Measurements from ENCODE around the gene BICRAL. TPM values are rescaled to one million over a fixed set of nuclear protein-coding genes. Genes with fewer than 3 reads are reported as not detected.

BICRAL gene
- total and polyA plus RNA-seq, 8 donors = 2.8 to 23.2 (median 7.0) TPM

- DNase-seq = peak in 1 of 2 donors; percentile 28
- intact Hi-C loops (cut with DNase I; ENCODE audit: low total_unique reads) = no loop called here
- Histone ChIP-seq H3K27me3 (no peaks in the 10 kb centered on the region), H3K4me1 (peaks cover 0 to 31% (median 17%) of the 10 kb centered on the region in 4 donors), H3K36me3 (peaks cover 19 to 38% (median 37%) of the 10 kb centered on the region in 4 donors), H3K27ac (peak overlapping the region; percentile 1 to 68 (median 63)), H3K4me3 (peak overlapping the region in 2 of 4 donors; percentile 3 to 11), H3K9me3 (no peaks in the 10 kb centered on the region)
- no peak for TF ChIP-seq POLR2AphosphoS5 (IDR thresholded peaks at IDR 0.05)
- no peak for TF ChIP-seq POLR2A (IDR thresholded peaks at IDR 0.05)
- no peak for TF ChIP-seq EP300 (IDR thresholded peaks at IDR 0.05)
- no peak for TF ChIP-seq CTCF (IDR thresholded peaks at IDR 0.05)
- WGBS, 5 donors = 60 to 70% (median 68%) methylated on average over 10 of the region's 10 CpGs
Observed at GRCh38 chr6:42820512-42821340, 38.9 kb downstream of the BICRAL start.

GRCh38 chr6:42821341-42821668 is 39.5 kb downstream of the BICRAL start:
- peak overlapping the region in 2 of 4 donors; percentile 3 to 11 for H3K4me3 ChIP-seq
- DNase-seq = no peak
- H3K27ac ChIP-seq = peak overlapping the region; percentile 1 to 68 (median 63)
- intact Hi-C loops (cut with DNase I; ENCODE audit: low total_unique reads) = no loop called here
- no peaks in the 10 kb centered on the region for H3K27me3 ChIP-seq
- WGBS, 5 donors = 64 to 88% (median 70%) methylated on average over 3 of the region's 3 CpGs
- H3K4me1 ChIP-seq = peaks cover 0 to 31% (median 17%) of the 10 kb centered on the region in 4 donors
- peaks cover 19 to 44% (median 43%) of the 10 kb centered on the region in 4 donors for H3K36me3 ChIP-seq
- TF ChIP-seq POLR2AphosphoS5 (IDR thresholded peaks at IDR 0.05) (no peak), POLR2A (IDR thresholded peaks at IDR 0.05) (no peak), EP300 (IDR thresholded peaks at IDR 0.05) (no peak), CTCF (IDR thresholded peaks at IDR 0.05) (no peak)
- H3K9me3 ChIP-seq = no peaks in the 10 kb centered on the region

- H3K9me3 ChIP-seq = no peaks in the 10 kb centered on the region
- no peak overlapping the region for H3K4me3 ChIP-seq
- 68 to 93% (median 83%) methylated on average over 2 of the region's 2 CpGs for WGBS, 5 donors
- intact Hi-C loops (cut with DNase I; ENCODE audit: low total_unique reads) = no loop called here
- no peaks in the 10 kb centered on the region for H3K27me3 ChIP-seq
- peak overlapping the region in 4 of 5 donors; percentile 12 to 68 (median 64) for H3K27ac ChIP-seq
- no peak for DNase-seq
- peaks cover 19 to 49% (median 49%) of the 10 kb centered on the region in 4 donors for H3K36me3 ChIP-seq
- H3K4me1 ChIP-seq = peaks cover 0 to 31% (median 17%) of the 10 kb centered on the region in 4 donors
- TF ChIP-seq POLR2AphosphoS5 (IDR thresholded peaks at IDR 0.05) = no peak
- no peak for TF ChIP-seq EP300 (IDR thresholded peaks at IDR 0.05)
- TF ChIP-seq CTCF (IDR thresholded peaks at IDR 0.05) = no peak
- TF ChIP-seq POLR2A (IDR thresholded peaks at IDR 0.05) = no peak
Observed at GRCh38 chr6:42821846-42822245, 40.0 kb downstream of the BICRAL start.

- no peak for DNase-seq
- TF ChIP-seq EP300 (IDR thresholded peaks at IDR 0.05) (no peak), POLR2A (IDR thresholded peaks at IDR 0.05) (no peak), POLR2AphosphoS5 (IDR thresholded peaks at IDR 0.05) (no peak), CTCF (IDR thresholded peaks at IDR 0.05) (no peak)
- no peaks in the 10 kb centered on the region for H3K4me1 ChIP-seq
- no peak overlapping the region for H3K4me3 ChIP-seq
- WGBS, 5 donors = 92 to 97% (median 95%) methylated on average over 8 of the region's 8 CpGs
- no peaks in the 10 kb centered on the region for H3K27me3 ChIP-seq
- peaks cover 27 to 92% (median 85%) of the 10 kb centered on the region in 4 donors for H3K36me3 ChIP-seq
- intact Hi-C loops (cut with DNase I; ENCODE audit: low total_unique reads) = no loop called here
- H3K27ac ChIP-seq = no peak overlapping the region
- H3K9me3 ChIP-seq = no peaks in the 10 kb centered on the region
Observed at GRCh38 chr6:42829561-42830092, 47.8 kb downstream of the BICRAL start.

Data from stomach (tissue), 9 donors.